GM12891 (cell line): Measurements from ENCODE around the gene IGF1R.

Experiments
- PAX5 ChIP-seq: IDR thresholded peaks from 2 replicates; pipeline ENCODE4 v1.6.1; 2011; ENCODE audit warnings: low read length, moderate library complexity, mild to moderate bottlenecking; ENCODE audit not compliant: insufficient read depth, severe bottlenecking
- POLR2A ChIP-seq: IDR thresholded peaks from 2 replicates; pipeline ENCODE4 v1.6.1; 2011; ENCODE audit warnings: low read depth, low read length, control low read depth
- POLR2AphosphoS5 ChIP-seq: IDR thresholded peaks from 2 replicates; pipeline ENCODE4 v1.6.1; 2011; ENCODE audit warnings: low read depth, low read length, control low read depth
- SPI1 ChIP-seq: IDR thresholded peaks from 2 replicates; pipeline ENCODE4 v1.6.1; 2011; ENCODE audit warnings: low read depth, low read length, control low read depth
- TAF1 ChIP-seq: IDR thresholded peaks from 2 replicates; pipeline ENCODE4 v1.6.1; 2011; ENCODE audit warnings: low read depth, low read length, control low read depth

DNA sequence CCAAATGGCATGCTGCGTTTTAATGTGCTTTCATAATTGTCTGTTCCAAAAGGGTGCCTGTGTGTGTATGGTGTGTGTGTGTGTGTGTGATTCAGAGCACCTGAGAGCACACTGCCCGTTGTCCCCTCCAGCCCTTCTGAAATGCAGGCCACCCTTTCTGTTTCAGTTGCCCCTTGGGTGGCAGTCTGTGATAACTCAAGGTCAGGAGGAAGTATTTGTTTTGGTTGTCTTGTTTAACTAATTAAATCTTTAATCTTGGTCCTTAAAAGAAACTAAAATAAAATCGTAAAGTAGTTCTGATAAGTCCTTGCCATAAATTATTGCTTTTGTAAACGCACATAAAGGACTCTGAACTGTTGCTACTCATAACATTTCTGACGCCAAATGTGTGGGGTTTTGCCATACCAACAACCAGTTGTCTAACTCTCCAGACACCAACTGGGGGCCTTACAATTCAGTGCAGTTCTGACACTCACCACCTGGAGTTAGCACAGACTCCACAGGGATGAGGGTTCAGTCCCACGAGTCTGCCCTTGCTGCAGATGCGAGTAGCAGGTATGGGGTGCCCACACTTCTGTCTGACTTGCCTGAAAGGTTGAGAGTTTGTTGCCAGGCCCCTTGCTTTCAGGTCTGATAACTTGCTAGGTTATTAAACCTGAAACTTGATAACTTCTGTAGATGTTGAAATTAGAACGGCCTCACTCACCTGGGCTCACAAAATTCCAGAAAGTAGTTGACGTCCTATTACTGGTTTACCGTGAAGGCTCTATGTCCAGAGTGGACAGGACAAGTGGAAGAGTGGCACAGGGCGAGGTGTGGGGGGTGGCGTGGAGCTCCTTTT lies 157.3 kb downstream of the IGF1R start:
- TF ChIP-seq POLR2A (no peak), TAF1 (no peak), SPI1 (no peak), POLR2AphosphoS5 (no peak), PAX5 (no peak)
